ENCODE measurements around the gene TFEC. TPM values are rescaled to one million over a fixed set of nuclear protein-coding genes. Genes with fewer than 3 reads are reported as not detected.

TFEC gene
- polyA plus RNA-seq, 1 donor from 2014 or later: not detected

GRCh38 chr7:115980159-115980558 is 50.4 kb downstream of the TFEC start:
- no peak overlapping the region for H3K9ac ChIP-seq (ENCODE audit: low read length)
- no peaks in the 10 kb centered on the region for H3K9me3 ChIP-seq (ENCODE audit: low read length)
- H3K27me3 ChIP-seq (ENCODE audit: insufficient read depth, low read depth, low read length): no peaks in the 10 kb centered on the region
- H3K9me2 ChIP-seq (ENCODE audit: insufficient read depth, low read length): no peaks in the 10 kb centered on the region
- H4K20me1 ChIP-seq (ENCODE audit: insufficient read depth): no peaks in the 10 kb centered on the region
- no peak overlapping the region for H3K4me2 ChIP-seq (ENCODE audit: low read length)
- H2AFZ ChIP-seq (ENCODE audit: low read depth, low read length): no peak overlapping the region
- TF ChIP-seq SMC3 (conservative IDR thresholded peaks at IDR 0.05; ENCODE audit: poor library complexity) (no peak), MXI1 (conservative IDR thresholded peaks at IDR 0.05; ENCODE audit: poor library complexity, severe bottlenecking) (no peak), TAF1 (IDR thresholded peaks at IDR 0.05; ENCODE audit: low read depth) (no peak), EP300 (conservative IDR thresholded peaks at IDR 0.05; ENCODE audit: poor library complexity, severe bottlenecking) (no peak), POLR2AphosphoS5 (IDR thresholded peaks at IDR 0.05) (no peak), EZH2 (IDR thresholded peaks at IDR 0.05; ENCODE audit: borderline replicate concordance, insufficient read depth, low read length, poor library complexity, severe bottlenecking) (no peak)
- TF ChIP-seq, protein P1, sequence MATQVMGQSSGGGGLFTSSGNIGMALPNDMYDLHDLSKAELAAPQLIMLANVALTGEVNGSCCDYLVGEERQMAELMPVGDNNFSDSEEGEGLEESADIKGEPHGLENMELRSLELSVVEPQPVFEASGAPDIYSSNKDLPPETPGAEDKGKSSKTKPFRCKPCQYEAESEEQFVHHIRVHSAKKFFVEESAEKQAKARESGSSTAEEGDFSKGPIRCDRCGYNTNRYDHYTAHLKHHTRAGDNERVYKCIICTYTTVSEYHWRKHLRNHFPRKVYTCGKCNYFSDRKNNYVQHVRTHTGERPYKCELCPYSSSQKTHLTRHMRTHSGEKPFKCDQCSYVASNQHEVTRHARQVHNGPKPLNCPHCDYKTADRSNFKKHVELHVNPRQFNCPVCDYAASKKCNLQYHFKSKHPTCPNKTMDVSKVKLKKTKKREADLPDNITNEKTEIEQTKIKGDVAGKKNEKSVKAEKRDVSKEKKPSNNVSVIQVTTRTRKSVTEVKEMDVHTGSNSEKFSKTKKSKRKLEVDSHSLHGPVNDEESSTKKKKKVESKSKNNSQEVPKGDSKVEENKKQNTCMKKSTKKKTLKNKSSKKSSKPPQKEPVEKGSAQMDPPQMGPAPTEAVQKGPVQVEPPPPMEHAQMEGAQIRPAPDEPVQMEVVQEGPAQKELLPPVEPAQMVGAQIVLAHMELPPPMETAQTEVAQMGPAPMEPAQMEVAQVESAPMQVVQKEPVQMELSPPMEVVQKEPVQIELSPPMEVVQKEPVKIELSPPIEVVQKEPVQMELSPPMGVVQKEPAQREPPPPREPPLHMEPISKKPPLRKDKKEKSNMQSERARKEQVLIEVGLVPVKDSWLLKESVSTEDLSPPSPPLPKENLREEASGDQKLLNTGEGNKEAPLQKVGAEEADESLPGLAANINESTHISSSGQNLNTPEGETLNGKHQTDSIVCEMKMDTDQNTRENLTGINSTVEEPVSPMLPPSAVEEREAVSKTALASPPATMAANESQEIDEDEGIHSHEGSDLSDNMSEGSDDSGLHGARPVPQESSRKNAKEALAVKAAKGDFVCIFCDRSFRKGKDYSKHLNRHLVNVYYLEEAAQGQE (IDR thresholded peaks at IDR 0.05; ENCODE audit: borderline replicate concordance): no peak
- no peaks in the 10 kb centered on the region for H3F3A ChIP-seq (ENCODE audit: insufficient read depth, low read length, poor library complexity, severe bottlenecking)
- no peaks in the 10 kb centered on the region for H3K79me2 ChIP-seq (replicated peaks; ENCODE audit: insufficient read depth, low read length)
- no peak overlapping the region for H3K4me3 ChIP-seq (ENCODE audit: low read length)
- no peak overlapping the region for H3K27ac ChIP-seq (ENCODE audit: low read length)
- H3K36me3 ChIP-seq (ENCODE audit: insufficient read depth, low read length): no peaks in the 10 kb centered on the region

DNA sequence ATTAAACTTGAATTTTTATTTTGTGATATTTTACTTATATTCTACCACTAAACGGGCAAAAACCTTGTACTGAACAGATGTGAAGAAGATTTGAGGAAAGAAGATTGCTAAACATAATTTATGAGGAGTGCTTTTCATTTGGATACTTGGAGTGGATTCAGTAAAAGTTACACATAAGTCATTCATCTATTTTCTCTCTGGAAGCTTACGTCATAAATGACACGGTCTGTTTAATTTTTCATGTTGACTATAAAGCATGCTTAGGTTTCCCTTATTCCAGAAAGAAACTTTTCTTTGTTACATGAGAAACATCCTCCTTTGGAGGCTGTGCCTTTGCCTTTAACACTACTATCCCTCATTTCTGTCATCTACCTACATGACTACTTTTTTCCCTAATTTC is 53.9 kb downstream of the TFEC start:
- Histone ChIP-seq H3K4me2 (ENCODE audit: low read length) (no peak overlapping the region), H3K9me2 (ENCODE audit: insufficient read depth, low read length) (no peaks in the 10 kb centered on the region), H3K27ac (ENCODE audit: low read length) (no peak overlapping the region), H3K27me3 (ENCODE audit: insufficient read depth, low read depth, low read length) (no peaks in the 10 kb centered on the region), H3K4me3 (ENCODE audit: low read length) (no peak overlapping the region), H3K36me3 (ENCODE audit: insufficient read depth, low read length) (no peaks in the 10 kb centered on the region), H3F3A (ENCODE audit: insufficient read depth, low read length, poor library complexity, severe bottlenecking) (no peaks in the 10 kb centered on the region), H3K9me3 (ENCODE audit: low read length) (no peaks in the 10 kb centered on the region), H2AFZ (ENCODE audit: low read depth, low read length) (no peak overlapping the region), H3K79me2 (replicated peaks; ENCODE audit: insufficient read depth, low read length) (no peaks in the 10 kb centered on the region), H4K20me1 (ENCODE audit: insufficient read depth) (no peaks in the 10 kb centered on the region), H3K9ac (ENCODE audit: low read length) (no peak overlapping the region)
- TF ChIP-seq SMC3 (conservative IDR thresholded peaks at IDR 0.05; ENCODE audit: poor library complexity): no peak
- no peak for TF ChIP-seq MXI1 (conservative IDR thresholded peaks at IDR 0.05; ENCODE audit: poor library complexity, severe bottlenecking)
- TF ChIP-seq TAF1 (IDR thresholded peaks at IDR 0.05; ENCODE audit: low read depth): no peak
- no peak for TF ChIP-seq CTCF (IDR thresholded peaks at IDR 0.05; ENCODE audit: poor library complexity, severe bottlenecking)
- no peak for TF ChIP-seq EZH2 (IDR thresholded peaks at IDR 0.05; ENCODE audit: borderline replicate concordance, insufficient read depth, low read length, poor library complexity, severe bottlenecking)
- no peak for TF ChIP-seq RAD21 (conservative IDR thresholded peaks at IDR 0.05)
- TF ChIP-seq POLR2AphosphoS5 (IDR thresholded peaks at IDR 0.05): no peak
- no peak for TF ChIP-seq EP300 (conservative IDR thresholded peaks at IDR 0.05; ENCODE audit: poor library complexity, severe bottlenecking)
- TF ChIP-seq, protein P1 (IDR thresholded peaks at IDR 0.05; ENCODE audit: borderline replicate concordance): no peak

All from neural cell (in vitro differentiated cells).